Neural progenitor cell (in vitro differentiated cells): ENCODE results near the gene TECR.

ENCODE experiments used
- EZH2 ChIP-seq: fragments of 200-600 bp; sonication (generic); IDR thresholded peaks from 2 replicates; pipeline ENCODE4 v1.6.1; 2017; ENCODE audit warnings: antibody characterized with exemption, mild to moderate bottlenecking, moderate library complexity
- EZH2phosphoT487 ChIP-seq: fragments of 200-600 bp; sonication (generic); IDR thresholded peaks from 2 replicates; pipeline ENCODE4 v1.6.1; 2017; ENCODE audit warnings: antibody characterized with exemption
- TF ChIP-seq, protein P1 (sequence below): fragments of 200-600 bp; sonication (generic); IDR thresholded peaks from 2 replicates; pipeline ENCODE4 v1.5.1; 2017; ENCODE audit warnings: antibody characterized with exemption, mild to moderate bottlenecking

DNA sequence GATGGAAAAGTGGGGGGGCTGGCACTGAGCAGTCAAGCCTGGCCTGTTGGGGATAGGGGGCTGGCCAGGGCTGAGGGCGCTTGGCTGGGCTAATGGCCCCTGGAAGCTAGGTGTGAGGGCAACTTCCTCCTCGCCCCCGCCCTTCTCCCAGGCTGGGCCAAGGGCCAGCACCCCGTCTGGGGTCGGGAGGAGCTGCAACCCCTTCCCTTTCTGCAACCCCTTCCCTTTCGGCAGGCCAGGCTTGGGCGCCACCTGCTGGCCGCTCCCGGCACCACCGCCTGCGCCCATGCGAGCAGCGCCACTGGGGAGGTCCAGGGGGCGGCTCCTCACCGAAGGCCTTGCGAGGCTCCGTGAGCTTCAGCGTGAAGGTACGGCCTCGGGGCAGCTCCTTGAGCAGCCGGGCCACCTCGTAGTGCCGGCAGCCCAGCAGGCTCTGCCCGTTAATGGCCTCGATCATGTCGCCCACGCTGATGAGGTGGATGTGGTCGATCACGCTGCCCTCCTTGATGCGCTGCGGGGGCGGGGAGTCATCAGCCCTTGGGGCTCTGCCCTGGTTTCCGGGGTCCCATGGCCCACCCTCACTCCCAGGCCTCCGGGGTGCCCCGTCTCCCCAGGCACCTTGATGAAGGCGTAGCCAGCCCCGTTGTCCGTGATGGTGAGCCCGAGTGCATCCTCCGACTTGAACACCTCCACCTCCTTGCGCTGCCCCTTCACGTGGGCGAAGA lies 49.3 kb upstream of the TECR start:
- TF ChIP-seq, protein P1, sequence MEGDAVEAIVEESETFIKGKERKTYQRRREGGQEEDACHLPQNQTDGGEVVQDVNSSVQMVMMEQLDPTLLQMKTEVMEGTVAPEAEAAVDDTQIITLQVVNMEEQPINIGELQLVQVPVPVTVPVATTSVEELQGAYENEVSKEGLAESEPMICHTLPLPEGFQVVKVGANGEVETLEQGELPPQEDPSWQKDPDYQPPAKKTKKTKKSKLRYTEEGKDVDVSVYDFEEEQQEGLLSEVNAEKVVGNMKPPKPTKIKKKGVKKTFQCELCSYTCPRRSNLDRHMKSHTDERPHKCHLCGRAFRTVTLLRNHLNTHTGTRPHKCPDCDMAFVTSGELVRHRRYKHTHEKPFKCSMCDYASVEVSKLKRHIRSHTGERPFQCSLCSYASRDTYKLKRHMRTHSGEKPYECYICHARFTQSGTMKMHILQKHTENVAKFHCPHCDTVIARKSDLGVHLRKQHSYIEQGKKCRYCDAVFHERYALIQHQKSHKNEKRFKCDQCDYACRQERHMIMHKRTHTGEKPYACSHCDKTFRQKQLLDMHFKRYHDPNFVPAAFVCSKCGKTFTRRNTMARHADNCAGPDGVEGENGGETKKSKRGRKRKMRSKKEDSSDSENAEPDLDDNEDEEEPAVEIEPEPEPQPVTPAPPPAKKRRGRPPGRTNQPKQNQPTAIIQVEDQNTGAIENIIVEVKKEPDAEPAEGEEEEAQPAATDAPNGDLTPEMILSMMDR = peak; percentile 98
- TF ChIP-seq EZH2 (no peak), EZH2phosphoT487 (no peak)
